GM19467 (cell line): ENCODE results near the gene DERL3.

ENCODE experiments used
- ATAC-seq: cut with Tn5 transposase; IDR thresholded peaks from one replicate; pipeline ENCODE4 v1.9.1; 2021; ENCODE audit warnings: mild to moderate bottlenecking, moderate library complexity; ENCODE audit not compliant: unreplicated experiment

The DERL3 gene

DNA sequence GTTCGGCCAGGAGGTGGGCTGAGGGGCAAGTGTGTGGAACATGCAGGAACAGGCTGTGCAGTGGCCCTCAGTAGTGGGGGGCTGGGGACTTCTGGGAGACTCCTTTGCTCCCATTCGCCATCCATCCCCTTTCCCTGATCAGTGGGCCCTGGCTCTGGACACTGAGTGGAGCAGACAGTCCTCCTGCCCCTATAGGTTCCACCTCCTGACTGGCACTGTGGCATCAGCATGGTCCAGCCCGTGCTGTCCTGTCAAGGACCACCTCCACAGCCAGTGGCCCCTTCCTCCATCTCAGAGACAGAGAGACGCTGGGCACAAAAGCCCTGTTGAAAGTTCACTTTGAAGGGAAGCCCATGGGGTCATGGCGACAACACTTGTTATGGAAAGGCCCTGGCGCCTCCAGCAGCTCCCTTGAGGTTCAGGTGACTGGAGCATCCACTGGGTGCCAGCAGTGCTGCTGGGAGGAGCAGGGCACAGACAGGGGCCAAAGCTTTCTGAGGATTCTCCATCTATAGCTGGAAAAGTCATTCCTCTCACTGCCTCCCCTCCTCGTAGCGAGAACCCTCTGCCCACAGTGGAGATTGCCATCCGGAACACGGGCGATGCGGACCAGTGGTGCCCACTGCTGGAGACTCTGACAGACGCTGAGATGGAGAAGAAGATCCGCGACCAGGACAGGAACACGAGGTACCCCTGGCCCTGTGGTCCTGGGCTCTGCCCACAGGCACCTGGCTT lies 5.6 kb downstream of the DERL3 start:
- no peak for ATAC-seq

DNA sequence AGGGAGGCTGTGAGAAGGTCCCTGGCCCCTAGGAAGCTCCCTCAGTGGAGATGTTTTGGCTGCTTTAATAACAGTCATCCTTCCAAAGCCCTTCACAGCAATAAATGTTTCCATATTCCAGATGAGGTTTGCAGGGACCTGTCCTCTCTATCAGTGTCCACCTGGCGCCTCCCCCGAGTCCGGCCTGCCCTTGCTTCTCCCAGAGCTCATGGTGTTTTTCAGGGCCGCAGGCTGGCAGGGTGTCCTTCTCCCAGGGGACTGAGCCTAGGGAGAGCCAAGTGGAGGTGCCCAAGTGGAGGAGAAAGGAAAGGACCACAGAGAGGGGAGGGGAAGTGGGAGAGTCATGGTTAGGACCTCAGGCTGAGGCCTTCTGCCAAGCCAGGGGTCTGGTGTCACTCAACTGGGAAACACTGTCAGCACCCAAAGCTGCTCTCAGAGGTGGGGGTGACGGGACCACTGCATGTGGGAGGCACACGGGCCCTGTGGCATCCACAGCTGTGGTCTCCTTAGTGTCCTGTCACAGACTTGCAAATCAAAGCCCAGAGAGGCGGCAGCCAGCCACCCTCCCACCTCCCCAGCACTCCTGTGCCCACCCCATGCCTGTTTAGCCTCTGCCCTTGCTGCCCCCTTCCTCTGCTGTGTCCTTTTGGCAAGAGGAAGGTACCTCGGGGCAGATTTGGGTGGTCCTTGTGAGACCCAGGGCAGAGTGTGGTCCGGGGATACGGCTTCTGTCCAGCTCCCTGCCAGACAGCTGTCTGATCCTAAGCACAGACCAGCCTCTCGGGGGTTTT lies 6.4 kb downstream of the DERL3 start:
- ATAC-seq: no peak

- no peak for ATAC-seq
Measured at GRCh38 chr22:23831781-23832180, 7.0 kb downstream of the DERL3 start.

DNA sequence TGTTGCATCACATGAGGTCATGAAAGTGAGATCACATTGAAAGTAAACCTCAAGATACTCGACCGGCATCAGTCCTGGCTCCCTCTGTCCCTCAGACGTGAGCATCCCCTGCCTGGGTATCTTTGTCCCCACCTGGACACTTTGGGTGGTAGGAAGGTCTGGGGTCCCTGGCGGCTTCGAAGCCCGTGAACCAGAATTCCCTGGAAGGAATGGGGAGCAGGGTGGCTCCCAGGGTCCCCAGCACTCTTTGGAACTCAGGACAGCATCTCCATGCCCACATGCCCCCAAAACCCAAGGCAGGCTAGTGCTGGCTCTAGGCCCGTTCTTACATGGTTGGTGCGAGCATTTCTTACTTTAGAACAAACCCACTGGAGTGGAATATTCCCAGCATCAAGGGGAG lies 7.5 kb downstream of the DERL3 start:
- no peak for ATAC-seq

GRCh38 chr22:23829845-23830372 lies 8.9 kb downstream of the DERL3 start:
- ATAC-seq: no peak

- no peak for ATAC-seq
Measured at GRCh38 chr22:23828800-23829680, 9.8 kb downstream of the DERL3 start.

- ATAC-seq: no peak
Measured at GRCh38 chr22:23827351-23827995, 11.3 kb downstream of the DERL3 start.

DNA sequence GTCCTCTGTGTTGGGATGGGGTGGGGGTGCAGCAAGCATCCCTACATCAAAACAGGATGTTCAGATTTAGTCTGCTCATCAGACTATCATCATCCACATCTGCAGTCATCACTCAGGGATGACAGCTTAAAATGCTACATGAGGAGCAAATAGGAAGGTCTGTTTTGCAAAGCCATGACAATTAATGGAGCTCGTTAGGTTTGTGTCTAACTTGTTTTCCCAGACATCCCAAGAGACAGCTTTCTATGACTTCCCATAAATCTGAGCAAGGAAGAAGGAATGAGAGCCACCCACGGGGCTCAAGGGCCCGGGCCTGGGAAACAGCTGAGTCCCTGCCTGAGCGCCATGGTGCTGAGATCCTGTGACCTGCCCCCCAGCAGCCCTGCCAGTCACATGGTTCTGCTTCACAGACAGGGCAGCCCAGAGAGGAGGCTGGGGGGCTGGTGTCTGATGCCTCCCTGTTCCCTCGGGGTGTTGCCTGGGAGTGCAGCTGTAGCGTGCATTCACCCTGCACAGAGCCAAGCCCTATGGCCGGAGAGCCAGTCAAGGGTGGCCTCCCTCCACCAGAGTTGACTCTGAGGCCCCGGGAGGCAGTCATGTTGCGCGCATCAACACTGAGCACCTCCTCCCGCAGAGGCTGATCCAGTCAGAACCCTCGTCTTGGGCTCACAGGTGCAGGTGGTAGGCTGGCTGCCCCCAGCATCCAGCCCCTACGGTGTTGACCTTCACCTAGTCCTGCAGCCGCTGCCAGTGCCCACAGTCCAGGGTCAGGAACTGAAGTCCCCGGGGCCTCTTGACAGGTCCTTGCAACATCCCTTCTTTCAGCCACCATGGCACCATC lies 12.1 kb downstream of the DERL3 start:
- ATAC-seq: no peak

- ATAC-seq: no peak
Measured at GRCh38 chr22:23825246-23825905, 13.4 kb downstream of the DERL3 start.

GRCh38 chr22:23824476-23825245 lies 14.1 kb downstream of the DERL3 start:
- ATAC-seq: no peak

- no peak for ATAC-seq
Measured at GRCh38 chr22:23823331-23823791, 15.4 kb downstream of the DERL3 start.

GRCh38 chr22:23822101-23822671 lies 16.6 kb downstream of the DERL3 start:
- ATAC-seq: no peak

DNA sequence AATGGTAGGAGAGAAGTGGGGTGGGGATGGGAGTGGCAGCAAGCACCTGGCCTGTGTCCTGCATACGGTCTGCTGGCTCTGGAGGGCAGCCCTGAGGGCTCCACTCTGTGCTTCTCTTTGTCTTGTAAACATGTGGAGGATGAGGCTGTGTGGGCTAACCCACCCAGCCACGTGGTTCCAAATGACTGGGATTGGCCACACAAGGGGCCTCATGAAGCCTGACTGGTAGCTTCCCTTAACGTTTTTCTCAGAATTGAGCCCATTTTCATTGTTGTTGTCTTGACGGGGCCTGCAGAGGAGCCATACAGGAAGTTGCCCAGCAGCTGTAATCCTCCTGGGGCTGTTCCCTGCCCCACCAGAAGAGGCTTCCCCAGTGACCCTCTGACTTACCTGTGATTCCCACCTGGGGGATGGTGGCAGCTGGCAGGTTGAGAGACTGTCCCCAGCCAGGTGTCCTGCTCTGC lies 18.0 kb downstream of the DERL3 start:
- no peak for ATAC-seq

- ATAC-seq: no peak
Measured at GRCh38 chr22:23818541-23818940, 20.3 kb downstream of the DERL3 start.

- ATAC-seq: no peak
Measured at GRCh38 chr22:23817146-23817545, 21.7 kb downstream of the DERL3 start.

DNA sequence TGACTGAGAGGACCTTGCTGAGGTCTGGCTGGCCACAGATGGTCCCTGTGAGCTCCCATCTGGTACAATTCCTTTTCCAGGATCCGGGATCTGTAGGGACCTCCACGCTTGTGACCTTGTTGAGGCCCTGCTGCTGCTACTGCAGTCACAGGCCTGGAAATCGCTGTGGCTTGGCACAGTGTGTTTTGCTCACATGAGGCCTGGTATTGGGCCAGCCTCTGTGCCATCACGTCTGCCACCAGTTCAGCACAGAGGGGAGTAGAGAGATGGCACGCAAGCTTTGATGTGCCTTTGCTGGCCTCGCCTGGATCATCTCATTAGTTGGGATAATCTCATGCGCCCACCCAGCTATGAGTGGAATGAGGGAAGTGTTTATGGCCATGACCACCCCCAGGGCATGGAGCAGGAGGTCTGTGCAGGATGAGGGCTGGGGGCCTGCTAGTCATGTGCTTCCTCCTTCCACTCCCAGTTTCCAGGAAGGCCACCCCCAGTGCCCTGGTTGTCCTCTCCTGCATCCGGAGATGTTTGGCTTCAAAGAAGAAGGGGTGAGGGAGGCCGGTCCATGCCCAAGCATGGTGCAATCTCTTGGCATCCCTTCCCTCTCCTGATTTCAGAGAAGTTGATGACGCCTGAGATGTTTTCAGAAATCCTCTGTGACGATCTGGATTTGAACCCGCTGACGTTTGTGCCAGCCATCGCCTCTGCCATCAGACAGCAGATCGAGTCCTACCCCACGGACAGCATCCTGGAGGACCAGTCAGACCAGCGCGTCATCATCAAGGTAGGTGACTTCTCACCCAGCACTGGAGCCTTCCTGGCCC lies 22.4 kb downstream of the DERL3 start:
- ATAC-seq: no peak

DNA sequence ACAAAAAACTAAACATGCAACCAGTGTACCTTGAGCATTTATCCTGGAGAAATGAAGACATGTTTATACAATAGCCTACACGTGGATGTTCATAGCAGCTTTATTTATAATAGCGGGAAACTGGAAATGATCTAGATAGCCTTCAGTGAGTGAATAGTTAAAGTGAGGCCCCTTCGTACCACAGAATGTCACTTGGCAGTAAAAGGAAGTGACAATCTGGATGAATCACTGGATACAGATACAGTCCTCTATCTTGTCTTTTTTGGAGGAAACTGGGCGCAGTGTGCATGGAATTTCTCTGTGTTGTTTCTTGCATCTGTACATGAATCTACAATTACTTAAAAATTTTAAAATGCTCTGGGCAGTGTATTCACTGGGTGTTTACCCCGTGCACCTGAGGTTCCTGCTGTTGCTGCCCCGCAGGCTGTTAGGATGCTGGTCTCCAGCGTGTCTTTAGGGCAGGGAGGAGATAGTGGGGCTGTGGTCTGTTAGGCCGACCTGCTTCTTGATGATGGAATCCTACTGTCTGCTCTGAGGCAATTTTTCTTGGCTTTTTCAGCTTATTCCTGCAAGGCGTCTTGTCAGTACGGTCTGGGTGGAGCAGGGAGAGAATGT lies 23.2 kb downstream of the DERL3 start:
- no peak for ATAC-seq
